Upper lobe of left lung (tissue), 4 donors: Measurements from ENCODE around the gene GFRAL.

Experiments
- CTCF ChIP-seq, 6 experiments: fragments of 450-650 bp in 4 of 6; fragments of 200-600 bp in 2 of 6; sonication (generic) in 2 of 6; IDR thresholded peaks; one replicate each; pipeline ENCODE4 v1.5.1; 2016 to 2019; ENCODE audit warnings: antibody characterized with exemption in 6 of 6
- EP300 ChIP-seq, 4 donors: sonication (generic); formaldehyde crosslinking; IDR thresholded peaks; one replicate each; pipeline ENCODE4 v1.5.1; 2017; ENCODE audit warnings: antibody characterized with exemption in 4 of 4, control low read depth in 2 of 4
- POLR2A ChIP-seq, 4 donors: fragments of 450-650 bp; IDR thresholded peaks; one replicate each; pipeline ENCODE4 v1.5.1; 2016 to 2017; ENCODE audit warnings: antibody characterized with exemption in 4 of 4, mild to moderate bottlenecking in 2 of 4
- POLR2AphosphoS5 ChIP-seq, 2 donors: sonication (generic); formaldehyde crosslinking; IDR thresholded peaks; one replicate each; pipeline ENCODE4 v1.5.1; 2017; ENCODE audit warnings: antibody characterized with exemption in 2 of 2

- TF ChIP-seq CTCF (IDR thresholded peaks at IDR 0.05), result no peak
- TF ChIP-seq POLR2A (IDR thresholded peaks at IDR 0.05), result no peak
- no peak for TF ChIP-seq EP300 (IDR thresholded peaks at IDR 0.05)
- no peak for TF ChIP-seq POLR2AphosphoS5 (IDR thresholded peaks at IDR 0.05)
Measured at GRCh38 chr6:55290736-55291135, 36.5 kb upstream of the GFRAL start.
